Neutrophil (primary cell): Measurements from ENCODE around the gene PTPRS.
"Not testable (repeated sequence)": the region's sequence is repeated elsewhere in the genome, so short reads cannot be mapped to it uniquely, and the experiment has no call there.

Source experiments
- H3K27ac ChIP-seq: fragments of 200-600 bp; sonication (generic); 2 replicates; pipeline ENCODE4 v1.5.1; 2016; ENCODE audit warnings: mild to moderate bottlenecking, moderate library complexity
- H3K27me3 ChIP-seq: fragments of 200-600 bp; sonication (generic); 2 replicates; pipeline ENCODE4 v1.6.0; 2016; ENCODE audit warnings: mild to moderate bottlenecking
- H3K36me3 ChIP-seq: fragments of 200-600 bp; sonication (generic); 2 replicates; pipeline ENCODE4 v1.5.1; 2017
- H3K4me1 ChIP-seq, 2 experiments: fragments of 200-600 bp in 1 of 2; sonication (generic) in 1 of 2; 1 replicate in 1 of 2; 2 replicates in 1 of 2; pipeline versions ENCODE4 v1.5.1 to v1.6.1; 2013 to 2016; ENCODE audit warnings: low read depth in 1 of 2, low read length in 1 of 2, mild to moderate bottlenecking in 1 of 2, moderate library complexity in 1 of 2; ENCODE audit not compliant: control insufficient read depth in 1 of 2, insufficient read depth in 1 of 2
- H3K4me3 ChIP-seq, 2 experiments: fragments of 200-600 bp in 1 of 2; sonication (generic) in 1 of 2; 1 replicate in 1 of 2; 2 replicates in 1 of 2; pipeline ENCODE4 v1.5.1; 2013 to 2016; ENCODE audit warnings: low read depth in 1 of 2, low read length in 1 of 2, mild to moderate bottlenecking in 1 of 2, moderate library complexity in 1 of 2
- H3K9me3 ChIP-seq: fragments of 200-600 bp; sonication (generic); 2 replicates; pipeline ENCODE4 v1.5.1; 2016
- TF ChIP-seq, protein P1 (sequence below): fragments of 200-600 bp; sonication (generic); IDR thresholded peaks from 2 replicates; pipeline ENCODE4 v1.5.1; 2016; ENCODE audit warnings: antibody characterized with exemption

The PTPRS gene

DNA sequence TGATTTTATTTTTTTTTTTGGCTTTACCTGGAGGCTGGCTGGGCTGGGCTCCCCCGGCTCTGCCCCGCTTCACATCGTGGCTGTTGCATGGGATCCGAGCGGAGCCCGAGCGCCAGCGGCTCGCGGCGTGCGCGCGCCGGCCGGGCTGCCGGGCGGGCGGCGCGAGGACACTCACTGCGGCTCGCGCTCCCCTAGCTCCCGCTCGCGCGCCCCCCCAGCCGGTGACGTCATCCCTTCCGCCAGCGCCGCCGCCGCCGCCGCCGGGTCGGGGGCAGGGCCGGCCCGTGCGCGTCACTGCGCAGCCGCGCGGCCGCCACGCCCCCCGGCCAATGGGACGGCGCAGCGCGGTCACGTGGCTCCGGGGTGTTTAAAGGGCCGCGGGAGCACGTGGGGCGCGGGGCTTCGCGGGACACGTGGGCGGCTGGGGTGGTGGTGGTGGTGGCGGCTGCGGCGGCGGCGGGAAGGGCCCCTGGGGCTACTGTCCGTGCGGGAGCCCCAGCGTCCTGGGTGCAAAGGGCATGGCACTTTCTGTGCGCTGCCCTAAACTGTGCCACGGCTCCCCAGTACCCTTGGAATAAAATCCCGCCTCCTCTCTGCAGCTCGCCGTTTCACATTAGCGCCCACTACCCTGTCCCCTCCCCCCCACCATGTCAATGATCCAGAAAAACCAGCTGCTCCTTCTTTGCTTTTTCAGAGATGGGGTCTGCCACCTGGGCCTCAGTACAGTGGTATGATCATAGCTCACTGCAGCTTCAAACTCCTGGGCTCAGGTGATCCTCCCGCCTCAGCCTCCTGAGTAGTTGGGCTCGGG is at the start of gene PTPRS:
TSS of gene PTPRS (minus strand) at position 176 of the 811 bp plus-strand sequence. CDS start 54,672 bp downstream, outside the sequence.
- Histone ChIP-seq H3K36me3 (no peaks in the 10 kb centered on the region), H3K4me3 (peak within 1 kb of the TSS; percentile 49 to 59), H3K4me1 (peaks cover 0 to 9% of the 10 kb centered on the region in 2 experiments), H3K9me3 (no peaks in the 10 kb centered on the region), H3K27me3 (peaks cover 100% of the 10 kb centered on the region), H3K27ac (no peak within 1 kb of the TSS)
- TF ChIP-seq, protein P1, sequence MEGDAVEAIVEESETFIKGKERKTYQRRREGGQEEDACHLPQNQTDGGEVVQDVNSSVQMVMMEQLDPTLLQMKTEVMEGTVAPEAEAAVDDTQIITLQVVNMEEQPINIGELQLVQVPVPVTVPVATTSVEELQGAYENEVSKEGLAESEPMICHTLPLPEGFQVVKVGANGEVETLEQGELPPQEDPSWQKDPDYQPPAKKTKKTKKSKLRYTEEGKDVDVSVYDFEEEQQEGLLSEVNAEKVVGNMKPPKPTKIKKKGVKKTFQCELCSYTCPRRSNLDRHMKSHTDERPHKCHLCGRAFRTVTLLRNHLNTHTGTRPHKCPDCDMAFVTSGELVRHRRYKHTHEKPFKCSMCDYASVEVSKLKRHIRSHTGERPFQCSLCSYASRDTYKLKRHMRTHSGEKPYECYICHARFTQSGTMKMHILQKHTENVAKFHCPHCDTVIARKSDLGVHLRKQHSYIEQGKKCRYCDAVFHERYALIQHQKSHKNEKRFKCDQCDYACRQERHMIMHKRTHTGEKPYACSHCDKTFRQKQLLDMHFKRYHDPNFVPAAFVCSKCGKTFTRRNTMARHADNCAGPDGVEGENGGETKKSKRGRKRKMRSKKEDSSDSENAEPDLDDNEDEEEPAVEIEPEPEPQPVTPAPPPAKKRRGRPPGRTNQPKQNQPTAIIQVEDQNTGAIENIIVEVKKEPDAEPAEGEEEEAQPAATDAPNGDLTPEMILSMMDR: no peak

DNA sequence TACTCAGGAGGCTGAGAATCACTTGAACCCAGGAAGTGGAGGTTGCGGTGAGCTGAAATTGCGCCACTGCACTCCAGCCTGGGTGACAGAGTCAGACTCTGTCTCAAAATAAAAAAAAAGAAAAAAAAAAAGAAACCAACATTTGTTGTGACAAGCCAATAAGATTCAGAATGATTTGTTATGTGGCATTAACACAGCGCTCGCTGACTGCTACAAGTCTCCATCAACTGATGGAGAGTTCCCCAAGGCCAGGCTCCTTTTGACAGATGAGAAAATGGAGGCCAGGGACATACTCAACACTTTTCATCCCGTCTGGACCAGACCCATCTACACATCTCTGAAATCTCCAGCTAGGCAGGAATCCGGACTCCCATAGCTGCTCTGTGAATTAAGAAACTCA is 48.7 kb upstream of the PTPRS start:
- Histone ChIP-seq H3K9me3 (no peaks in the 10 kb centered on the region), H3K4me3 (no peak overlapping the region), H3K27me3 (peaks cover 26% of the 10 kb centered on the region), H3K4me1 (no peaks in the 10 kb centered on the region), H3K27ac (no peak overlapping the region), H3K36me3 (no peaks in the 10 kb centered on the region)
- TF ChIP-seq, protein P1: no peak

DNA sequence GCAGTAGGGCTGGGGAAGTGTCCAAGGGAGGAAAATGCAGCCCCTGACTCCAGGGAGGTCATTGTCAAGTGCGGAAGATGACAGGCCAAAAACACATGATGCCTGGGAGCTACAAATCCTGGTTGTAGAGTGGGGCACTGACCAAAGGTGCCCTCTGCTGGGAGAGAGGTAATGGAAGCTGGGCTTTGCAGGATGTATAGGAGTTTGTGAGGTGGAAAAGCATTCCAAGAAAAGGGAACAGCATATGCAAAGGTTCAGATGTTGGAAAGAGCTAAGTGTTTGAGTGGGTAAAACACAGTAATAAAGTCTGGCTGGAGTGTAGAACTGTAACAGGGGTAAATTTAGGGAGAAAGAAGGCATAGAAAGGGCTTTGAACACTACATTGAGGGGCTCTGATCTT is 46.9 kb upstream of the PTPRS start:
- H3K4me3 ChIP-seq: no peak overlapping the region
- H3K27ac ChIP-seq: no peak overlapping the region
- H3K27me3 ChIP-seq: peaks cover 7% of the 10 kb centered on the region
- TF ChIP-seq, protein P1: no peak
- H3K9me3 ChIP-seq: no peaks in the 10 kb centered on the region
- H3K4me1 ChIP-seq: no peaks in the 10 kb centered on the region
- no peaks in the 10 kb centered on the region for H3K36me3 ChIP-seq

DNA sequence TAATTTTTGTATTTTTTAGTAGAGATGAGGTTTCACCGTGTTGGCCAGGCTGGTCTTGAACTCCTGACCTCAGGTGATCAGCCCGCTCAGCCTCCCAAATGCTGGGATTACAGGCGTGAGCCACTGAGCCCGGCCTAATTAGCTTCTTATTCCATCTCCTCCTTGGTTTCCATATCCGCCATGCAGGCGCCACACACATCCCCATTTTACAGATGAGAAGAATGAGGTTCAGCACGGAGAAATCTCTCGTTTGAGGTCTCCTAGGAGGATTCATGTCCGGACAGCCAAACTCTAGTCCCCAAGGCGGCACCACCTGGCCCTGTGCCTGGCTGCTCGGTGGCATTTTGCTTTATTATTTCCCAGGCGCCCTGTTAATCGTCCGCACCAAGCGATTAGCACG is 46.2 kb upstream of the PTPRS start:
- Histone ChIP-seq H3K27me3 (peaks cover 6% of the 10 kb centered on the region), H3K36me3 (no peaks in the 10 kb centered on the region), H3K4me1 (no peaks in the 10 kb centered on the region), H3K27ac (no peak overlapping the region), H3K9me3 (peaks cover under 1% of the 10 kb centered on the region), H3K4me3 (no peak overlapping the region)
- TF ChIP-seq, protein P1: no peak

DNA sequence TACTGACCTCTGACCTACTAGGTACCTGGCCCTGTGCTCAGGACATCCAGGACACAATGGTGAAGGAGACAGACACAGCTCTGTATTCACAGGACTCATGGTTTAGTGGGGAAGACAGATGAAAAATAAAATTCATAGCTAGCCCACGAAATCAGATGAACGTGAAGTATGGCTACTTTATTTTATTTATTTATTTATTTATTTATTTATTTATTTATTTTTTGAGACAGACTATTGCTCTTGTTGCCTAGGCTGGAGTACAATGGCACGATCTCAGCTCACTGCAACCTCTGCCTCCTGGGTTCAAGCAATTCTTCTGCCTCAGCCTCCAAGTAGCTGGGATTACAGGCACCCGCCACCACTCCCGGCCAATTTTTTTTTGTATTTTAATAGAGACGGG is 40.6 kb upstream of the PTPRS start:
- not testable (repeated sequence) for H3K36me3 ChIP-seq, H3K4me1 ChIP-seq, H3K27ac ChIP-seq, H3K9me3 ChIP-seq, H3K27me3 ChIP-seq, H3K4me3 ChIP-seq

DNA sequence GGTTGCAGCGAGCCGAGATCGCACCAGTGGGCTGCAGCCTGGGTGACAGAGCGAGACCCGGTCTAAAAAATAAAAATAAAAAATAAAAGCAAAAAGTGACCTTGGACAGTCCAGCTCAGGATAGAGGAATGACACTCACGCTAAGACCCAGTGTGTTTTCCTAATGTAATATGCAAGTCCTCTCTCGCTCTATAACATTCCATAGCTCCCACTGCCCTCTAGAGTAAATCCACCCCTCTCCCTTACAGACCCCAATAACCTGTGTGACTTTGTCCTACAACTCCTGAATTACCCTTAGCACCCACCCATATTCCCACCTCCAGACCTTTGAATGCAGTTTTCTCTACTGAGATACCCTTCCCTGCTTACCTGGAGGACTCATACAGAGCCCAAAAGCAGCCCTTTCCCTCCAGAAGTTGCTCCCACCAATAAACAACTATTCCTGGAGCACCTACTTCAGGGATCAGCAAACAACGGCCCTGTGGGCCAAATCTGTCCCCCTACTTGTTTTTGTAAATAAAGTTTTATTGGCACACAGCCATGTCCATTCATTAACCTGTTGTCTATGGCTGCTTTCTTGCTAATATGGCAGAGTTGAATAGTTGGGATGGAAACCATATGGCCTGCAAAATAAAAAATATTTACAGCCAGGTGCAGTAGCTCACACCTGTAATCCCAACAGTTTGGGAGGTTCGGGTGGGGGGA is 39.8 kb upstream of the PTPRS start:
- TF ChIP-seq, protein P1: no peak
- Histone ChIP-seq H3K27ac (no peak overlapping the region), H3K36me3 (no peaks in the 10 kb centered on the region), H3K4me1 (no peaks in the 10 kb centered on the region), H3K27me3 (no peaks in the 10 kb centered on the region), H3K4me3 (no peak overlapping the region), H3K9me3 (peaks cover 6% of the 10 kb centered on the region)
